ENCODE results near the gene ZSWIM7.
"Not testable (repeated sequence)": the region's sequence is repeated elsewhere in the genome, so short reads cannot be mapped to it uniquely, and the experiment has no call there.

Gene ZSWIM7

DNA sequence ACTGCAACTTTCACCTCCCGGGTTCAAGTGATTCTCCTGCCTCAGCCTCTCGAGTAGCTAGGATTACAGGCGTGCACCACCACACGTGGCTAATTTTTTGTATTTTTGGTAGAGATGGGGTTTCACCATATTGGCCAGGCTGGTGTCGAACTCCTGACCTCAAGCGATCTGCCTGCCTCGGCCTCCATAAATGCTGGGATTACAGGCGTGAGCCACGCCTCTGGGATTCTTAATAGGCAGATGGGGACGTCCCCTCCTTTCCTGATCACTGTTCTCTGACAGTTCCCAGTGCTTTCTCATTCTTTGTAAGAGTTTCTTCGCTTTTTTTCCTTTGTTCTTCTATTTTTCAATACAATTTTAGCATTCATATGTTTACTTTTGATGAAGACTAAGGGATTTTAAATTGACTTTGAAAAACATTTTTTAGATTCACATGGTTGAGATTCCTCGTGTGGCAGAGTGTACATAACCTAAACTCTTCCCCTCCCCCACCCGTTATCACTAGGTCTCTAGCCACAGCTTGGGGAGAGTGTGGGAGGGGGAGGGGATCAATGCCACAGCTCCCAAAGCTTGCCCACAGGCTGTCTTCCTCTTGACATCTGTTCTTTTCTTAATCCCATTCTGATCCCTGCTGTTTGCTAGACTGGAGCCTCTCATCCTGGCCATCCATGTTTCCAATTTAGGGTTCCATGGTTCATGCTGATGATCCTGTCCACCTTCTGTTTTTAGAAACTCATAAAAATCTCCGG is 43.5 kb downstream of the ZSWIM7 start:
- DNase-seq: no peak

DNA sequence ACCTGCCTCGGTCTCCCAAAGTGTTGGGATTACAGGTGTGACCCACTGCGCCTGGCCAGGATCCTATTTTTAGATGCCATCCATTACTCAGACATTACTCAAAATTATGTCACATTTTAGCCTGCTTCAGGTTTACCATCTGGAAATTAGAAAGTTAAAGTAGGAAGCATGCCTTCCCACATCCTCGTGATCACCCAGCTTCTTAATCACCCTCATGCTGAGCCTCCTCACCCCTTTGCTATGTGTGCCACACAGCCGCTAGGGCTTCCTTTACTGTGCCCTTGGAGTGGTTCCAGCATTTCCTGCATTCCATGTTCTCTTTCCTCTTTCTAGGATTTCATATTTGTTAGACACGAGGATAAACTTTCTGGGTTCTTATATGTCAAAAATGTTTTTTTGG is 45.3 kb downstream of the ZSWIM7 start:
- no peak for DNase-seq

DNA sequence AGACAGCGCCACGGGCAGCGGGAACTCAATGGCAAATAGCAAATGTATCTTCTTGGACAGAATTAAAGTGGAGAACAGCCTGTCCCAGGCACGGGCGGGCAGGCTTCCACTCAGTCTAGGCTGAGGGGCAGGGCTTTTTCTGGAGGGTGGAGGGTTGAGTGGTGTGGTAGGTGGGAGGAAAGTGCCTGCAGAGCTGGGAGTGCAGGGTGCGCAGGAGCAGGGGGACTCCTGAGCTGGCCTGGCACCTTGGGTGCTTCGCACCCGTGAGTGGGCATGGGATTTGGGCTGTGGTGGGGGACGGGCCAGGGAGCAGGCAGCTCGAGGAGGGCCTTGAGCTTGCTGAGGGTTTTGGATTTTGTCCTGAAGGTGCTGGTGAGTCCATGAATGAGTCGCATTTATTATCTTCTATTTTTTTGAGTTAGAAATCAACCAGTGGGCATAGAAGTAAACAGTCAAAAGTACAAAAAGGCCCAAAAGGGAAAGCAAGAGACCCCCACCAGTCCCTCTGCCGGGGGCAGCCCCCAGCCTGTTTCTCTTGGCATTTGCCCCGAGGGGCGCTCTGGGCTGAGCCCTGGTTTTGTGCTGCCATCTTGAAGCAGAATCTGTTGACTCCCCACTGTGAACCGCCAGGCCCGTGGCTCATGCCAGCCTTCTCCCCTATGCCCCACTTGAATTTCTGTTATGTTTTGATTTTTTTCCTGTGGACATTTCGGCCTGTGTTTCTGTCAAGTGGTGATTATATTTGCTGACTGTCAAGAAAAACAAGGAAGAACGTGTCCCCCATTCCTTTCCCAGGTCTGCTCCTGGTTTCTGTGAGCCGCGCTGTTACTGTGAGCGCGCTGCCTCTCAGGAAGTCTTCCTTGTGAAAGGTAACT is 46.4 kb downstream of the ZSWIM7 start:
- no peak for DNase-seq

DNA sequence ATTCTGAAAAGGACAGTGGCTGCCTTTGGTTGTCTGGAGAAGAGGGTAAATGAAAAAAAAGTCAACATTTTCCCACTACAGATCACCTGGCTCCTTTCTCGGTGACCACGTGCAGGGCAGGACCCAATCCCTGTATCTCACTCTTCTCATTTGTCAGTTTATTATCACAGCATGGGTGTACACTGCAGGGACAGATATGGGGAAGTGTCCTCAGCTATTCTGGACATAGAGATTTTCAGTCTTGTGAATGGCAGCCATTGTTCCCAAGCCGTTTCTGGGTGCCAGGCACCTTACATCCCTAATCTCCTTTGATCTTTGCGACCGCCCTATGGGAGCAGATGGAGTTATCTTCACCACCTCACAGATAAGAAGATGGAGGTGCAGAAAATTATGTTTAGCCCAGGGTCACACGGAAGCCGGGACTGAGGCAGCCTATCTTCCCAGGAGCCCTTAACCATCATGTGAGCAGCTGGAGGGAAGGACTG is 47.4 kb downstream of the ZSWIM7 start:
- DNase-seq: no peak

DNA sequence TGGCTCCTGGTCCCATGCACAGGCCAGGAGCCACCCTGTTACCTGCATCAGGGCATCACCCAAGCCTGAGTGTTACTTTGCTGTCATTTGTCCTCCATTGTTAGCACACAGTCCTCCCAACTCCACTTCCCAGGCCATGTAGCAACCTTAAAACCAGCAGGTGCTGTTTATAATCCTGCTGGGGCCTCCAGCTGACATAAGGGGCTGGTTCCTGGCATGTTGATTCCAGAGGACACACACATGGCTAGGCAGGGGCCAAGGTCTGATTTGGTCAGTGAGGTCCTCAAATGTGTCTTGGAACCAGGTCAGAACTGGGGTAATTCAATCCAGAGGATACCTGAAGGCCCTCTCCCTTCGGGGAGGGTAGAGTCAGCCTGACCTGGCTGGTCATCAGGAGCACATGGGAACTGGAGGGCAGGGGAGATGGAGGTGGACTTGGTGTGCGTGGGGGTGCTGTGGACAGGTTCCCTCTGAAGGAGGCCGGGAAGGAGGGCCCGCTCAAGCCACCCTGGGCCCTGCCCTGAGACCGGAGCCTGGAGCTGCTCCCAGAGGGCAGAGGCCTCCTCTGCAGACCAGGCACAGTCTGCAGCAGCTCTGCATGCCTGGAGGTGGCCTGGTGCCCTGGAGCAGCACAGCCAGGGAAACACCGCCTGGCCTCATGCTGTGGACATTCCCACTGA is 48.0 kb downstream of the ZSWIM7 start:
- DNase-seq: no peak

DNA sequence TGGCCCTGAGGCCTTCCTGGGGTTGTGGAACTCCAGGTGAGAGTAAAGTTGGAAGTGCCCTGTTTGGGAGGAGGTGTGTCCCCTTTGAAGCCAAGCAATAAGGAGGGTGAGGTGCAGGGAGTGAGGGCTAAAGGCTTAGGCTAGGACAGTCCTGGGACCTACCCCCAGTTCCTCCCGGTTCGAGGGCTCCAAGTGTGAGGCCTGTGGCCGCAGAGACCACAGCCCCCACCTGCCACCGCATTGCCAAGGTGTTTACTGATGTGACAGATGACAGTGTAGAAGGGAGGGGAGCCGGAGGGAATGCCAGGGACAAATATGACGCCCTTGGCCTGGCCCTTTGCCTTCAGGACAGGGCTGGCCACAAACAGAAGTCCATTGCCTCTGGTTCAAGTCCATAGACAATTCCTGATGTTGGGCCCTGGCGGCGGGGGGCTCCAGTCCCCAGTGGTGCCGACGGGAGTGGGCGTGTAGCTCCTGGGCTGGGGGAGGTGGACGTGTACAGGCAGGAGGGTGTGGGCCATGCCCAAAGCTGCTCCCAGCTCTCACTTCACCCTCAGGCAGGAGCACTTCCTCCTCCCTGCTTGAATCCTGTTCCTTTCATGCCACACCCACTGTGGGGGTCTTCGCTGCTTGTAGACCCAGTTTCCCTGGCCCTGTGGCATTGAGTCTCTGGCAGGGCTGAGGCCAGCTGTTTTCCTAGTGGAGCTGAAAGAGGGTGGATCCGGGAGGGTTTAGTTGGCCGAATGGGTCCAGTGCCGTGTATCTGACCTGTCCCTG is 51.3 kb downstream of the ZSWIM7 start:
- no peak for DNase-seq

DNA sequence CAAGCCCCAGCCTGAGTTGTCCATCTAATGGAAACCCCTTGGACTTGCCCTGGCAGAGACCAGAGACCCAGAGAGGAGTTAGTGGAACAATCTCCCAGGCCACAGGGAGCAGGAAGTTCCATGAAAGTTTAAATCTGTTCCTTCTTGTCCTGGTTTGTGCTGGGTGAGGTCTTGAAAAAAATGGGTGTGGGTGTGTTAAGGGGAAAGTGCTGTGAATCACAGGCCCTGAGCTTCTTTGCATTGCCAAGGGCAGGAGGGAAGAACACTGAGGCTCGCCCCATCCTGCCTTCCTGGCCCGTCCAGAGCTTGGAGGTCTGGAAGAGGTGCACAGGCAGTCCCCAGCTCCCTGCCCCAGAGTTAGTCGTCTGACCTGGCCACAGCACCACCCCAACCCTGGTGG is 52.2 kb downstream of the ZSWIM7 start:
- DNase-seq: no peak

DNA sequence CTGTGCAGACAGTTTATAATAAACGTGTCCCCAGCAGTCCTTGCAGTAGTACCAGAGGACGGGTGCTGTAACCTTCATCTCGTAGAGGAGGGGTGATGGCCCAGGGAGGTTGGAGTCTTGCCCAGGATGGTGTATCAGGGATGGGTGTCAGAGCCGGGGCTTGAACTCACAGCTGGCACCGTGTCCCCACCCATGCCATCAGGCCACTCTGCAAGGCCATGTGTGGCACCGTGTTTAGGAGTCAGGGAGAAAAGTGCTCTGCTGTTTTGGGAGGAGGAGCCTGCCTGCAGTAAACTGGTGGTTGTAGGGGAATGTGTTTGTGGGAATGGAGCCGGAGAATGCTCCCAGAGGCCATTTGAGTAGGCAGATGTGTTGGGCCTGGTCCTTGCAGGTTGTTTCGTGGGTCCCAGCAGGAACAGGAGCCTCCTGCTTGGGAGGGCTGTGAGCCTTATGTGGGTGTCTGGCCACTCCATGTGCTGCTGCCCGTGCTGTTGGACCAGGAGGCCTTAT is 52.8 kb downstream of the ZSWIM7 start:
- no peak for DNase-seq

DNA sequence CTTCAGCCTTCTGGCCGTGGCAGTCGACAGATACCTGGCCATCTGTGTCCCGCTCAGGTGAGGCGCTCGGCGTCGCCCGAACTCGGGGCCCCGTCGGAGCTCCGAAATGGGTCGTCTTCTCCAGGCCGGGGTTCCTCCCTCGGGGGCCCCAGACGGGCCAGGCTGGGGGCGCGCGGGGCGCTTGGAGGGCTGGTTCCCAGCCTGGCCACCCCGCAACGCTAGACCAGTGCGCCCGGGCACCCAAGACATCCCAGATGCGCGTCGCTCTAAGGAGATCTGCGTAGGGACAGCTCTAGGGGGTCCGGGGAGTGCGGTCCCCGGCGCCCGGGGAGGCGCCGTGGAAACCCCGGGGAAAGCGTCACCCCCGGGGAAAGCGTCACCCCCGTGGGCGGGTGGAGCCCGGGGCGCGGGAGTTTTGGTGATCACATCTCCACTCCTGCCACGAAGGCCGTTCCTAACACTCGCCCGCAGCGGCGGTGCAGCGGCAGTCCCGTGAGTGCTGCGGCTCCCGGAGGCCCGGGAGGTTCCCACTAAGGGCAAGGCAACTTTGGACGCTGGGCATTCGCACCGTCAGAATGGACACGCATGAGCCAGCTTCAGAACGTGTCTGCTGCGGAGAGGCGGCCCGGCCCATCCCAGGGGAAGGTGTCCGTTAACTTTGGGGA is 53.8 kb downstream of the ZSWIM7 start:
- no peak for DNase-seq

DNA sequence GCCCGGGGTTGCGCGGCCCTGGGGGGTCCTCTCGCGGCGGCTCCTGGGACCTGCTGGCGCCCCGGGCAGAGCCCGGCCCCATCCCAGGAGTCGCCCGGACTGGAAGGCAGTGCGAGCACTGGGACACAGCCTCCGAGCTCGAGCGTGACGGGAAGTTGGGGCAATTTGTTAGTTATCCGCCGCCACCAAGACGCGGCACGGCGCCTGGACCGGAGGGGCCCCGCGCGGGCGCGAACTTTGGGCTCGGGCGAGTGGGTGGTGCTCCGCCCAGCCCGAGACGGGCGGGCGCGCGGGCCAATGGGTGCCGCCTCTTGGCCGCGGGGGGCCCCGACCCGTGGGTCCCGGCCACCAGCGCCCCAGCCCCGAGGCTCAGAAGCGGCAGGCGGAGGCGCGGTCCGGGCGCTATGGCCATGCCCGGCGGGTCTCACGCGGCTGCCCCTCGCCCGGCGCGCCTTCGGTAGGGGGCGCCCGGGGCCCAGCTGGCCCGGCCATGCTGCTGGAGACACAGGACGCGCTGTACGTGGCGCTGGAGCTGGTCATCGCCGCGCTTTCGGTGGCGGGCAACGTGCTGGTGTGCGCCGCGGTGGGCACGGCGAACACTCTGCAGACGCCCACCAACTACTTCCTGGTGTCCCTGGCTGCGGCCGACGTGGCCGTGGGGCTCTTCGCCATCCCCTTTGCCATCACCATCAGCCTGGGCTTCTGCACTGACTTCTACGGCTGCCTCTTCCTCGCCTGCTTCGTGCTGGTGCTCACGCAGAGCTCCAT is 54.6 kb downstream of the ZSWIM7 start, which contains the start of gene ADORA2B:
ADORA2B (plus strand) TSS at position 372 of the 768 bp plus-strand sequence; CDS start at position 491, 119 bp downstream.
- no peak for DNase-seq

DNA sequence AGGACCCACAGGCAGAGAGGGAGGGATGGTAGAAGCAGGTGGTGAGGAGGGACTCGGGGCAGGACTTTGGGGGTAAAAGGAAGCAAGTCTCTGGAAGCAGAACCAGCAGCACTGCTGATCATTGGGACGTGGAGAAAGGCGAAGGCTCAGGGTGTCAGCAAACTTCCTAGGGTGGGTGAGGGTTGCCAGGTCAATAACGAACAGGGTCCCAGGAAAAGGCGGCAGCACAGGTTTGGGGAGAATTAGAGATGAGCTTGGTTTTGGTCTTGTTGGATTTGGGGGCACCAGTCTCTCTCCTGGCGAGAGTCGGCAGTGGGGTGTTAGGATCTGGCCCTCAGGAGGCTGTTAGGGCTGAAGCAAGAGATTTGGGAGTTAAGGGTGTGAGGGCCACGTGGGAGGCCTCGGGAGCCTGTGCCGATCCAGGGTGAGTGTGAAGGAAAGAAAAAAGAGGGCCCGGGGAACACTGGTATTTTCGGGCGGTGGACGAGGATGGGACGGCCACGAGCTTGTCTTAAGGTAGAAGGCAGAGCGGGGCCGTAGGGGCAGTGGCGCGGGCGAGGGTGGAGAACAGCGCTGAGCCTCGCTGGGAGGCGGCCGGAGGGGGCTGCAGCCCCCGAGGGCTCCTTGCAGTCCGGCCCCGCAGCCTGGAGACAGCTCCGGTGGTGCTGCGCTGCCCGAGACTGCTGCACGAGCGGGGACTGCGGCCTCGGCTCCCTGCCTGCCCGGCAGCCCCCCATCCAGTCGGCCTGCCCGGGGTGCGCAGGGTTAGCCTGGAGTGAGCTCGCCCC is 55.3 kb downstream of the ZSWIM7 start:
- no peak for DNase-seq

DNA sequence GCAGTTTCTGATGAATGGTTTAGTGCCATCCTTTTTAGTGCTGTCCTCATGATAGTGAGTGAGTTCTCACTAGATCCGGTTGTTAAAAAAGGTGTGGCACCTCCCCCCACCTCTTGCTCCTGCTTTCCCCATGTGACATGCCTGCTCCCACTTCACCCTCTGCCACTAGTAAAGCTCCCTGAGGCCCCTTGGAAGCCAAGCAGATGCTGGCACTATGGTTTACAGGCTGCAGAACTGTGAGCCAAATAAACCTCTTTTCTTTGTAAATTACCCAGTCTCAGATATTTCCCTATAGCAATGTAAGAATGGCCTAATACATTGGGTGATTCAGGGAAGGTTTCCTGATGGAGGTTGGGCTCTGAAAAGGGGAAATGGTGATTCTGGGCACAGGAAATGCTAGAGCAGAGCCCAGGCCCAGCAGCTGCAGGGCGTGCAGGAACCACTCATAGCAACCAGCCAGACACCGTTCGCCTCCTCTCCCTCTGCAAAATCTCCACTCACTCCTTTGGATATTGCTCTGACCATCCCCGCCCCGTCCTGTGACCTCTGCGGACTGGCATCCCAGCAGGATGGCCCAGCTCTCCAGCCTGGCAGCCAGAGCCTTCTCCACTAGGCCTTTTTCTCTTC is 57.2 kb downstream of the ZSWIM7 start:
- DNase-seq: no peak

DNA sequence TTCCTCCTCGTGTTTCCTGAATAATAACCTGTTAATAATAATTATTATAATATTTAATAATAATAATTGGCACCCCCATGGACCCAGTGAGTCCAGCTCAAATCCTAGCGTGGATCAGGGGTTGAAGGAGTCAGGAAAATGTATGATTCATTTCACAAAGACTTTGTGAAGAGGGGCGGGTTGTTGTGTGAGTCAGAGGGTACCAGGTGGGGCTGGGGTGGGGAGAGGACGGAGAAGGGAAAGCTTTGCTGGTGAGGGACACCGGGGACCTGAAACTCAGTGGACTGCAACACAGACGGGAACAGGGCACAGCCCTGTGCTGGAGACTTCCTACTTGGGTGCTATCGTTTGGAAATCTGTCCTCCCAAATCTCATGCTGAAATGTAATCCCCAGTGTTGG is 57.7 kb downstream of the ZSWIM7 start:
- DNase-seq: no peak

DNA sequence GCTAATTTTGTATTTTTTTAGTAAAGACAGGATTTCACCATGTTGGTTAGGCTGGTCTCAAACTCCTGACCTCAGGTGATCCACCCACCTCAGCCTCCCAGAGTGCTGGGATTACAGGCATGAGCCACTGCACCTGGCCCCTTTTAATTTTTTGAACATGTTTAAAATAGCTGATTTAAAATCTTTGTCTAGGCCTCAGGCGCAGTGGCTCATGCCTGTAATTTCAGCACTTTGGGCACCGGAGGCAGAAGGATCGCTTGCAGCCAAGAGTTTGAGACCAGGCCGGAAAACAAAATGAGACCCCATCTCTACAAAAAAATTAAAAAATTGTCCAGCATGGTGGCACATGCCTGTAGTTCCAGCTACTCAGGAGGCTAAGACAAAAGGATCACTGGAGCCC is 63.0 kb downstream of the ZSWIM7 start:
- DNase-seq: not testable (repeated sequence)

DNA sequence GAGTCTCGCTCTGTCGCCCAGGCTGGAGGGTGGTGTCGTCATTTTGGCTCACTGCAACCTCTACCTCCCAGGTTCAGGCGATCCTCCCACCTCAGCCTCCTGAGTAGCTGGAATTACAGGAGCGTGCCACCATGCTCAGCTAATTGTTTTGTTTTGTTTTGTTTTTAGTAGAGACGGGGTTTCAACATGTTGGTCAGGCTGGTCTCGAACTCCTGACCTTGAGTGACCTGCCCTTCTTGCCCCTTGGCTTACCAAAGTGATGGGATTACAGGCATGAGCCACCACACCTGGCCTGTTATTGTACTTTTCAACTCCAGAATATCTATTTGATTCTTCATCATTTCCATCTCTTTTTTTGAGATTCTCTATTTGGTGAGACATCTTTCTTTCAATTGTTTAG is 63.6 kb downstream of the ZSWIM7 start:
- no peak for DNase-seq

DNA sequence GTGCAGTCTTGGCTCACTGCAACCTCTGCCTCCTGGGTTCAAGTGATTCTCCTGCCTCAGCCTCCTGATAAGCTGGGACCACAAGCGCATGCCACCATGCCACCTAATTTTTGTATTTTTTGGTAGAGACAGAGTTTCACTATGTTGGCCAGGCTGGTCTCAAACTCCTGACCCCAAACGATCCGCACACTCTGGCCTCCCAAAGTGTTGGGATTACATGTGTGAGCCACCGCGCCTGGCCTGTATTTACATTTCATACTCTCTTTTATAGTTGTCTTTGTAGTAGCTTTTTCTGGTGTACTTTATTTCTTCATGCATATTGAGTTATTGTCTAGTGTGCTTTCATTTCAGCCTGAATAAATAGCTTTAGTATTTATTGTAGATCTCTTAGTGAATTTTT is 64.6 kb downstream of the ZSWIM7 start:
- DNase-seq: no peak

DNA sequence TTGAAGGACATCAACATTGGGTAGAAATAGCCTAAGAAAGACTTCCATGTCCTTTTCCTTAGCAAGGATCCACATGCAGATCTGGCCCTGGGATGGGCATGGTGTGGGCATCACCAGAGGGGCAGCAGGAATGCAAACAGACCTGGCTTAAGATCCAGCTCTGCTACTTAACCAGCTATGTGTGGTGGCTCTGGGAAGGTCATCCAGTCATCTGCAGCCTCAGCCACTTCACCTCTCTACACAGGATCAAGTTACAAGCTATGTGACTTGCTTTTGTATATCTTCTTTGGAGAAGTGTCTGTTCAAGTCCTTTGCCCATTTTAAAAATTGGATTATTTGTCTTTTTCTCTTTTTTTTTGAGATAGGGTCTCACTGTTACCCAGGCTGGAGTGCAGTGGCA is 68.1 kb downstream of the ZSWIM7 start:
- DNase-seq: no peak

DNA sequence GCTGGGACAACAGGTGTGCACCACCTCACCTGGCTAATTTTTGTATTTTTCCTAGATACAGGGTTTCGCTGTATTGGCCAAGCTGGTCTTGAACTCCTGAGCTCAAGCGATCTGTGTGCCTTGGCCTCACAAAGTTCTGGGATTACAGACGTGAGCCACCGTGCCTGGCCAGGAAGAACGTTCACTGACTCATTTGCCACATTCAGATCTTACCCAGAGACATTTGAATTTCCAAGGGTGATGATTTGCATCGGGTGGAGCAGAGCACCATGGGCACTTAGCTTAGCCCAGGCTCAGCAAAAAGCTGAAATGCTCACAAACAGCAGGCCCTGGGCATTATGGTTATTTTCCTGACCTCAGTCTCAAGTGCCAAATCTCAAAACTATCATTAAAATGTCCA is 69.1 kb downstream of the ZSWIM7 start:
- DNase-seq: no peak

DNA sequence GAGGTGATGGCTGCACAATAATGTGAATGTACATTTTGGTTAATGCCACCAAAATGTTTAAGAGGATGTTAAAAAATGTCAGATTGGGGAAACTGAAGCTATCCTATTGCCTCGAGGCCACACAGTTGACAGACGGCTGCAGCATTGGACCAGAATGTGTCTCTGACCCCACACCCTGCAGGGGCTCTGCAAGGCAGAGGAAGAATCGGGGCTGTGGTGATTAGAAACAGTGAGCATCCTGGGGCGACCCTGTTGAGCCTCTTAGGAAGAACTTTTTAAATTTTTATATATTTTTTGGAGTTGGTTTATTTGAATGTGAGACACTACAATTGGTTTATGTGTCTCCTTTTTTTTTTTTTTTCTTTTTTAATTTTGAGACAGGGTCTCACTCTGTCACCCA is 69.6 kb downstream of the ZSWIM7 start:
- no peak for DNase-seq

All from activated CD4-positive, alpha-beta T cell treated with anti-CD3 and anti-CD28 coated beads, Interleukin-2, amount 50 U/mL, for 1 hour (primary cell).